MM.1S (cell line): ENCODE data around the gene APOB.

Source experiments
- CTCF ChIP-seq: fragments of 300-600 bp; sonication (generic); IDR thresholded peaks from 2 replicates; pipeline ENCODE4 v1.5.1; 2016; ENCODE audit warnings: antibody characterized with exemption, low read length, mixed read lengths
- EZH2 ChIP-seq: fragments of 300-600 bp; sonication (generic); optimal IDR thresholded peaks from 2 replicates; pipeline ENCODE3; 2017; ENCODE audit warnings: low read depth, mild to moderate bottlenecking, antibody characterized with exemption, low read length, mixed read lengths
- EZH2phosphoT487 ChIP-seq: fragments of 300-600 bp; sonication (generic); IDR thresholded peaks from 2 replicates; pipeline ENCODE4 v1.6.1; 2018; ENCODE audit warnings: antibody characterized with exemption, low read length

- TF ChIP-seq EZH2, result no peak
- TF ChIP-seq CTCF, result no peak
- no peak for TF ChIP-seq EZH2phosphoT487
Observed at GRCh38 chr2:21054011-21054410, 10.1 kb upstream of the APOB start.
